Regular cardiac myocyte (primary cell): ENCODE measurements around the gene ASPHD2. TPM values are rescaled to one million over a fixed set of nuclear protein-coding genes. Genes with fewer than 3 reads are reported as not detected.

Experiments used
- total RNA-seq: library from RNA; depleted of rRNA; stranded (reverse); fragments of >200 nt; gene quantifications from 2 replicates; pipeline ENCODE4 v1.2.3, GENCODE V29; 2014

The ASPHD2 gene
- total RNA-seq = 1.5 and 2.5 TPM in 2 replicates

GRCh38 chr22:26428515-26429457, at the start of gene ASPHD2:
Gene ASPHD2, plus strand, starts transcription at chr22:26429260. Its CDS starts 4,356 bp downstream, at chr22:26433616.

GRCh38 chr22:26483439-26484359, 54.6 kb downstream of the ASPHD2 start, which contains the start of the genes HPS4 and SRRD:
Gene HPS4, minus strand, starts transcription at chr22:26483783. Its CDS starts 2,021 bp downstream, at chr22:26481762.
Gene SRRD, plus strand, starts transcription at chr22:26483877. Its CDS starts 14 bp downstream, at chr22:26483891.

Other genes starting within 250 kb of the ASPHD2 start
- gene HPS4, start 54.5 kb downstream of the ASPHD2 start, total RNA-seq = 18.0 and 36.9 TPM in 2 replicates
- gene SRRD, start 54.6 kb downstream of the ASPHD2 start, total RNA-seq = 15.5 and 17.3 TPM in 2 replicates
- 40.5 and 43.4 TPM in 2 replicates for gene TFIP11, start 83.2 kb downstream of the ASPHD2 start, total RNA-seq
- gene TPST2, start 160.9 kb downstream of the ASPHD2 start, total RNA-seq = 39.7 and 43.1 TPM in 2 replicates
- gene CRYBB1, start 188.8 kb downstream of the ASPHD2 start, total RNA-seq = not detected in 2 replicates
- not detected in 2 replicates for gene CRYBA4, start 192.7 kb downstream of the ASPHD2 start, total RNA-seq
- 0.38 and 1.1 TPM in 2 replicates for gene MIAT, start 228.3 kb downstream of the ASPHD2 start, total RNA-seq